NCI-H1930 (cell line): ENCODE measurements around the gene GPR173.

Experiments used
- DNase-seq, 2 experiments: peaks; one replicate each; lab custom pipeline; 2025; lab: John Stamatoyannopoulos, UW

Gene GPR173

DNA sequence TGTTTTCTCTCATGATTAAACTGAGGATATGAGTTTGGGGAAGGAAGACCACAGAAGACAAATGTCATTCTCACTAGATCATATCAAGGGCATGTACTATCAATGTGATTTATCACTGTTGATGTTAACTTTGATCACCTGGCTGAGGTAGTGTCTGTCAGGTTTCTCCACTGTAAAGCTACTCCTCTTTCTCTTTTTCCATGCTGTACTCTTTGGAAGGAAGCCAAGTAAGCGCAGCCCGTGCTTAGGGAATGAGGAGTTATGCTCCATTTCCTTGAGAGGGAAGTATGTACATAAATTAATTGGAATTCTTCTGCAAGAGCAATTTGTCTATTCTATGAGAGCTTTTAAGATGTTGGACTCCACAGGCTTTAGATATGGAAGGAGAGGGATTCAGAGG, 41.3 kb downstream of the GPR173 start:
- no peak for DNase-seq

DNA sequence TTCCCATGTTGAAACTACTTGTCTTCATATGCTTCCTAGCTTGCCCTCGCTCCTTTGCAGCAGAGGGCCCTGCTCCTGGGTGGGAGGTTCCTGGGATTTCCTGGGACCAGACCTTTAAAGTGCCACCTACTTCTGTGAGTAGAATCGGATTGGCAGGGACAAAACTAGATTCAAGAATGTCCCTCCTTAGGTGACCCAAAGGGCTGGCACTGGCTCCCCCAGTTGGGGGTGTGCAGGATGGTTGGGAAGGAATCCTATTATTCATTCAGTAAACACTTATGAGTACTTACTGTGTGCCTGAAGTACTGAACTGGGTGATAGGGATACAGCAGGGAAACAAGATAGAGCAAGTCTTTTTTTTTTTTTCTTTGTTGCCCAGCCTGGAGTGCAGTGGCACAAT, 42.8 kb downstream of the GPR173 start:
- no peak for DNase-seq

DNA sequence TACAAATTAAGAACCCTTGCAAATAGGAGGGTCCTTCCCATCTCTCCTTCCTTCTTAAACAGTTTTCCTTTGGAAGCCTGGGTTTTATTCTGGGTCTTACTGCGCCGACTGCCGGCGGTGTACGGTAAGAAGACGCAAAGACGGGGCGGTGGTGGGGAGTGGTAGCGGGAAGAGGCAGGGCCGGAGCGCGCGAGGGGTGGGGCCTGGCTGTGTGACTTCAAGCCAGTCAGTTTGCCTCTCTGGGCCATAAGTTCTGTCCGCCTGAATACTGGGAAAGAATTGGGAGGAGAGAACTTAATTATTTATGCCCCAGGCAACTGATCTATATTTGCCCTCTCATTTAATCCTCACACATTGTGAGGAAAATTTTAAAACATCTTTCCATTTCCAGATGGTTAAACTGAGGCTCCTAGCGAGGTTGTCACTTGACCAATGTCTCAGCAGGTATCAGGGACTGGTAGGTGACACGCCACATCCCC, 44.6 kb downstream of the GPR173 start:
- DNase-seq, result peak; percentile 50 to 63

DNA sequence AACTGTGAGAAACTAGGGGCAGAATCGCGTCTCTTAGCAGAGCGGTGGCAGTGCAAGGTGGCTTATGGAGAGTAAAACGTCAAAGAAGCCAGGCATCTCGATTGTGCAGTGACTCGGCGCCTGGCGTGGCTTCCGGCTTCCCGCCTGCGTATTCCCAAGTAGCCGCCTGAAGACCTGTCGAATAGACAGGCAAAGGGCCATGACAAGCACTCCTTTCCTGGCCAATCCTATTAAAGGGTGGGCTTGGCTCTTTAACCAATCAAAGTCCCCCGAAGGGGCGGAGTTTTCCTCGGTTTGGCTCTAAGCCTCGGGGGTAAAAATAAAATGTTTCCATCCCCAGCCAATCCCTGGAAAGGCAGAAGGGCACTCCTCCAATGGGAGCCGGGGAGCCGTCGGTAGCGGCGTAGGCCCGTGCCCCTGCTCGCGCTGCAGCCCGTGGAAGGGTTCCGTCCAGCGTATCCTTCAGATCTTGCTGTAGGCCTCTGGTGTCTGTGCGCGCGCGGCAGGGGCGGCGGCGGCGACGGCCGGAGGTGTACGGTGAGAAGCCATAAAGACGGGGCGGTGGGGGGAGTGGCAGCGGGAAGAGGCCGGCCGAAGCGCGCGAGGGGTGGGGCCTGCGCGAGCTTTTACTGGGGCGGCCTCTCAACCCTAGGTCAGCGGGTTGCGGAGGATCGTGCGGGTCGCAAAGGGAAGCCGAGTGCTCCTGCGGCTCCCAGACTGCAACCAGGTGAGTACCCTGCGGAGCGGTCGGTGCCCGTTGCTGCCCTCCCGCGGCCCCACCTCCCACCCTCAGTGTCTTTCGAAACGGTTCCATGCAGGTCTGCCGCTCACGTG, 45.4 kb downstream of the GPR173 start, which contains the start of gene KANTR:
Gene KANTR (plus strand): TSS at position 395 of the 834 bp plus-strand sequence. CDS start 30,131 bp downstream, outside the sequence.
- DNase-seq, result peak; percentile 88 to 89

DNA sequence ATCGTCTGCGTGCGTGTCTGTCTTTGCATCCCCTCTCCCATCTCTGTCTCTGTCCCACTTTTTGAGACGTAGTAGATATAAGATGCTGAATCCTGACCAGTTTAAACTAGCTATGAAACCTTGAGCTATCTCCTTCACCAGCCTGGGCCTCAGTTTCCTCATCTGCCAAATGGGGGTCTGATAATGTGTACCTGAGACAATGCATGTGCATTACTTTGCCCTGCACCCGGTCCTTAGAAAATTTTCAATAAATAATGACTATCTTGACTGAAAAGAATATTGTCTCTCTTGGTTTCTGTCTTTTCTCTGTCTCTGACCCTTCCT, 46.0 kb downstream of the GPR173 start:
- DNase-seq, result no peak

DNA sequence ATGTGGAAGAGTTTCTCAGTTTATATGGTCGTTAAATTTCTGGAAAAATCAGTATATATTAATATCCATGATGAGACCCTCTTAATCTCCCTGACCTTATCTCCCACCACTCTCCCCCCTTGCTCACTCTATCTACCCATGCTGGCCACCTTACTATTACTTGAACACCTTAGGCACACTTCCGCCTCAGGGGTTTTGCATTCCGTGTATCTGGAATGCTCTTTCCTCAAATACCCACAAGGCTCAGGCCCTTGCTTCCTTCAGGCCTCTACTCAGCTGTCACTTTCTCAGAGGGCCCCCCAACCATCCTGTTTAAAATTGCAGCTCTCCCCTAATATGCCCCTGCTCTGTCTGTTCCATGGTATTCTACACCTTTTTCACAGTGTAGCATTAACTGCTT, 47.2 kb downstream of the GPR173 start:
- DNase-seq, result no peak

DNA sequence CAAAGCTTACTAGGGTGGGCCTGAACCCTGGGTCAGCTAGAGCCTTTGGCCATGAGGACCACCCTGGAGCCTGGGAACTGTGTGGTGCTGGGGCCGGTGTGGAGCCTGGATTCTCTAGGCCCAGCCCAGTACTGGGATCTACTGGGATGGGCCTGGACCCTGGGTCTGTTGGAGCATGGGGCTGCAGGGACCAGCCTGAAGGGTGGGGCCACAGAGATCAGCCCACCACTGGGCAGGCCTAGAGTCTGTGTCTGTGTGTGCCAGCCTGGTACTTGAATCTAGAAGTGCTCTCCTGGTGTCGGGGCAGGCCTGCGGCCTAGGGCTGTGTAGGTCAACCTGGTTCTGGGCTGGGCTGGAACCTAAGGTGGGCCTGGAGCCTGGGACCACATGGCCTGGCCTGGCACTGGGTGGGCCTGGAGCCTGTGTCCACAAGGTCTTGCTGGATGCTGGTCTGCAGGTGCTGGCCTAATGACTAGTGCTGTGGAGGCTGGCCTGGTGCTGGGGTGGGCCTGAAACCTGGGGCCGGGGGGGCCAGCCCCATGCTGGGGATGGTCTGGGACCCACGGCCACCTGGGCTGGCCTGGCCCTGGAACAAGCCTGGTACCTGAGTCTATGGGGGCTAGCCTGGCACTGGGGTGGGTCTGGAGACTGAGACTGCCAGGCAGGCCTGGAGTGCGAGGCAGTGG, 66.4 kb downstream of the GPR173 start:
- no peak for DNase-seq

DNA sequence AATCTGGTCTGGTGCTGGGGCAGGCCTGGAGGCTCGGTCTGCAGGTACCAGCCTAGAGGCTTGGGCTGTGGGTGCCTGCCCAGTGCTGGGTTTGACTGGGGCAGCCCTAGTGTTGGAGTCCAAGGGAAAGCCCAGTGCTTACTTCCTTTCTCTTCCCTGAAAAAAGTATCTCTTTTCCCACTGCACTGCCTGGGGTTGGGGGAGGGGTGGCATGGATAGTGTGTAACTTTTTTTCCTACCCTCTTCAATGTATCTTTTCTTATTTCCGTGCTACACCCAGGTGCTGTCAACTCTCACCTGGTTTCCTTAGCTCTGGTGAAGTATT, 66.9 kb downstream of the GPR173 start:
- DNase-seq, result no peak

DNA sequence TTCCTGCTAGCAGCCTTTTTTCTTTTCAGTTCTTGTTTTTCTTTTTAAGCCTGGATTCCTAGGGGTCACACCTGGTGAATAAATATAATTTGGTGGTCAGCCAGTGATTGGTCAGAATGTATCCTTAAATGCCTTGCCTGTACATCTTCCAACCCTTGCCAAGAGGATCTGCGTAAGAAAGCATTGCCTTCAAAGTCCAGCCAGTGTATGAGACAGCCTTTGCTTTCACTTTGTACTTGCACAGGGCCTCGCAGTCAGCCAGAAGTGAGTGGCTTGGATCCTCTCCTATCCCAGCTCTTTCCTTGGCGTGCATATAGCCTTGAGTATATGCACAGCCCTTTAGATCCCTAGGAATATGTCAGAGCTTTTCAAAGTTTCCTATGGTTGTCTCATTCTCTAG, 67.5 kb downstream of the GPR173 start:
- no peak for DNase-seq

DNA sequence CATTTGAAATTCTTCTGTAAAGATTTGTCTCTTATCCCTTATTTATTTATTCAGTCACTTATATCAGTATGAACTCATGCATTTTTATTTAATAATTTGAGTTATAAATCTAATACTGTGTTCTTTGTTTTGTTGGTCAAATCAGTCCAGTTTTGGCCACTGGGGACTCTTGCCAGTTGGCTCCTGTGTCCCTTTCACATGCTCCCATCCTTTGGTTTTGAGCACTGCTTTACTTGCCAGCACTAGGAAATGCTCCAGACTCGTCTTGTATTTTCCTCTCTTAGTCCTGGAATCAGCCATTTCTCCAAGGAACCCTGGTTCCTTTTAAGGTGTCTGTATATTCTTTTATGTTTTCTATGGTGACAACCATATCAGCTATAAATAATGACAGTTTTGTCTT, 73.4 kb downstream of the GPR173 start:
- no peak for DNase-seq

DNA sequence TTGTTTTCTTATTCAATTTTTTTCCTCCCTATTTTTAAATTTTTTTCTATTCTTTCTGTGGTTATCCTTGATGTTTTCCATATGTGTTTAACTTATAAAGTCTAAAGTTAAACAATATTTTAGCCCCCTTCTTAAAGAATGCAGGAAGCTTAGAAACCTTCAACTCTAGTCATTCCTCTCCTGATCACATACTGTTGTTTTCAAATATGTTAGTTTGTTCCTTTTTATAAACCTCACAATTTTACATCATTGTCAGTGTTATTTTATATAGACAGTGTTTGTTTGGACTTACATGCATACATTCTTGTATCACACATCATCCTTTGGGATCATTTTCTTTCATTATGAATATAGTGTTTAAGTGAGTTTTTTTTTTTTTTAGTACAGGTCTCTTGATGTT, 76.9 kb downstream of the GPR173 start:
- no peak for DNase-seq

DNA sequence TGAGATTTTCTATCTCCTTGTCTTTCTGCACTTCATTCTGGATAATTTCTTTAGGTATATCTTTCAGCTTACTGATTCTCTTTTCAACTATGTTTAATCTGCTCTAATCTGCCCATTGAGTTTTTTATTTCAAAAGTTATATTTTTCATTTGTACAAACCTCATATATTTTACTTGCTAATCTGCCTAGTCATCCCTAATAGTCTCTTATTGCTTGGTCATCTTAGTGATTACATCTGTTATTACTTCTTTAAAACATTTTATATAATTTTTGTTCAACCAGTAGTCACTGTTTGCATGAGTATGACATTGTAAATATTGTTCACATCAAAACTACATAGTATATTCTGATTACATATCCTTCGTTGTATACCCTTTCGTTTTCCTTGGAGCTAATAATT, 77.8 kb downstream of the GPR173 start:
- DNase-seq, result no peak

DNA sequence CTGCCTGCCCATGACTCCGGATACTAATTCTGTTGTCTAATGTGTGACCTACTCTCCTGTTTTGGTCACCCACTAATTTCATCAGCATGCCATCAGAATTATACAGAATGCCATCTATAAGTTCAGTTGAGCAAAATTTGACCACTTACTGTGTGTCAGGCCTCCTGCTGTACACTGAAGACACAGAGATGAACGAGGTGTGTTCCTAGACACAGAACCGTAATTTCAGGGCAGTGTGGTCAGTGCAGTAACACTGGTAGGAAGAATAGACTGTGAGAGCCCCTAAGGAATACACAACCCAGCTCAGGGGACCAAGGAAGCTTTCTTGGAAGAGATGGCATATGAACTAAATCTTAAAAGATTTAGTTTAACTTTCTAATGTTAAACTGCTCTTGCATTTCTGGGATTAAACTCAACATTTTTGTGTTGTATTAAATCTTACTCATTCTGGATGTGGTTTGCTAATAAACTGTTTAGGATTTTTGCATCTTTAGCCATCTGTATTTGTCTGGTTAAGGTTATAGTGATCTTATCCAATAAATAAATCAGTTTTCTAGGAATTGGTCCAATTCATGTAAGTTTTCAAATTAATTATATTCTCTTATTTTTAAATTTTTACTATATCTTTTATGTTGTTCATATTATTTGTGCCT, 79.6 kb downstream of the GPR173 start:
- no peak for DNase-seq
